HG03558 (cell line): ENCODE measurements around the gene SELENOW.
"Not testable (repeated sequence)": the region's sequence is repeated elsewhere in the genome, so short reads cannot be mapped to it uniquely, and the experiment has no call there.

ENCODE experiments used
- ATAC-seq: cut with Tn5 transposase; IDR thresholded peaks from one replicate; pipeline ENCODE4 v1.9.1; 2021; ENCODE audit warnings: moderate number of reproducible peaks; ENCODE audit not compliant: unreplicated experiment; ENCODE audit errors: extremely low read depth

SELENOW gene

GRCh38 chr19:47813304-47813994 lies 34.9 kb downstream of the SELENOW start:
- no peak for ATAC-seq

DNA sequence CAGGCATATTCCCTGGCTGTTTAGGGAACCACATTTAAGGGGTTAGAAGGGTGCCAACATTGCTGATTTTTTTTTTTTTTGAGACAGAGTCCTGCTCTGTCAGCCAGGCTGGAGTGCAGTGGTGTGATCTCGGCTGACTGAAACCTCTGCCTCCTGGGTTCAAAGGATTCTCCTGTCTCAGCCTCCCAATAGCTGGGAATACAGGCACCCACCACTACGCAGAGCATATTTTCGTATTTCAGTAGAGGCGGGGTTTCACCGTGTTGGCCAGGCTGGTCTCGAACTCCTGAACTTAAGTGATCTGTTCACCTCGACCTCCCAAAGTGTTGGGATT lies 35.5 kb downstream of the SELENOW start:
- no peak for ATAC-seq

- not testable (repeated sequence) for ATAC-seq
Measured at GRCh38 chr19:47816270-47816669, 37.8 kb downstream of the SELENOW start.

GRCh38 chr19:47818221-47818620 lies 39.7 kb downstream of the SELENOW start:
- not testable (repeated sequence) for ATAC-seq

DNA sequence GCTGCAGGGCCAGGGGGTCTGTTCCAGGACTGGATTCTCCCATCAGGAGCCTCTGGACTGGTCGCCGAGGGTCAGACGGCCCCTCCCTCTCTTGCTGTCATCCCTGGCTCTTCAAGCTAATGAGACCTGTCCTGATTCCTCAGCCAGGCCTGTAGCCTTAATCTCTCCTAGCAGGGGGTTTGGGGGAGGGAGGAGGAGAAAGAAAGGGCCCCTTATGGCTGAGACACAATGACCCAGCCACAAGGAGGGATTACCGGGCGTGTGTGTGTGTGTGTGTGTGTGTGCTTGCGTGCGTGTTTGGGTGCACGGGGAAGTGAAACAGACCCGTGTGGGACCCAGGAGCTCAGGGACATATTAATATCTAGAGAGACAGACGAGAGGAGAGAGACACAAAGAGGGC lies 41.4 kb downstream of the SELENOW start:
- ATAC-seq, result no peak

DNA sequence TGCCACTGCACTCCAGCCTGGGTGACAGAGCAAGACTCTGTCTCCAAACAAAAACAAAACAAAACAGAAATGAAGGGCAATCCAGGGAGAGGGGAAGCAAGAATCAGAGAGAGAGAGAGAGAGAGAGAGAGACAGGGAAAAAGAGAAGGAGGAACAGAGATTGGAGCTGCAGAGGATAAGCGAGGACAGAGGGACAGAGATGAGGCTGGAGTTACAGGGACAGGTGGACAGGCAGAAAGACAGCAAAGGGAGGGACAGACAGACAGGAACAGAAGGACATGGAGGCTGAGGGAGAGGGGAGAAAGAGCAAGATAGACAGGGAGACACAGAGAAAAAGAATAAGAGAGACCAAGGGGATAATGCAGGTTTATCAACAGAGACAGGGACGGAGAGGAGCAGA lies 41.9 kb downstream of the SELENOW start:
- no peak for ATAC-seq

GRCh38 chr19:47821460-47822020 lies 43.0 kb downstream of the SELENOW start, which contains the start of gene CRX:
Gene CRX (plus strand): TSS chr19:47821937. CDS start chr19:47834444, 12,507 bp downstream.
- ATAC-seq, result no peak

DNA sequence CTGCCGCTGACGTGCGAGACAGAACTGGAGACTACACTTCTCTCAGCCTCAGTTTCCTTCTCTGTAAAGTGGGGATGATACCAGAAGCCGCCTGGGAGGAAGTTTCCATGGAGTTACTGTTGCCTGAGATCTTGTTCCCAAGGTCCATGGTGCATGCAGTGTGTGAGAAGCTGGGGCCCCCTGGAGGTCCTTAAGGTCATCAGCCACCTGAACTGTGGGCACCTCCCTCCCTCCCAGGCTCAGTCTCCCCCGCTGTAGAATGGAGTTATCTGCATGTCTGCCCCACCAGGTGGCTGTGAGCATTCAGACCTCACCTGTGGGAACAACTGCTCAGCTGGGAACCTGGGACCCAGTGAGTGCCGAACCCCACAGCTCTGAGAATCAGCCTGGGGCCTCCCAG lies 45.9 kb downstream of the SELENOW start:
- no peak for ATAC-seq

DNA sequence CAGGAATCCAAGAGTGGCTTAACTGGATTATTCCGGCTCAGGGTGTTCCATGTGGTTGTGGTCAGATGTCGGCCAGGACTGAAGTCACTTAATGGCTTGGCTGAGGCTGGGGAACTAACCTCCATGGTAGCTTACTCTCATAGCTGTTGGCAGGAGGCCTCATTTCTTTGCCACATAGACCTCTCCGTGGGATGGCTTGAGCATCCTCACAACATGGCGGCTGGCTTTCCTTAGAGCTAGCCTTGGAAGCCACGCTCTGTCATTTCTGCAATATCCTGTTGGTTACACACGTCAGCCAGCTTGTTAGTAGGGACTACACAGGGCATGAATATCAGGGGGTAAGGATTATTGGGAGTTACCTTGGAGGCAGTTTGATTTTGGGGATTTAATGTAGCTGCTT lies 48.3 kb downstream of the SELENOW start:
- ATAC-seq, result no peak

DNA sequence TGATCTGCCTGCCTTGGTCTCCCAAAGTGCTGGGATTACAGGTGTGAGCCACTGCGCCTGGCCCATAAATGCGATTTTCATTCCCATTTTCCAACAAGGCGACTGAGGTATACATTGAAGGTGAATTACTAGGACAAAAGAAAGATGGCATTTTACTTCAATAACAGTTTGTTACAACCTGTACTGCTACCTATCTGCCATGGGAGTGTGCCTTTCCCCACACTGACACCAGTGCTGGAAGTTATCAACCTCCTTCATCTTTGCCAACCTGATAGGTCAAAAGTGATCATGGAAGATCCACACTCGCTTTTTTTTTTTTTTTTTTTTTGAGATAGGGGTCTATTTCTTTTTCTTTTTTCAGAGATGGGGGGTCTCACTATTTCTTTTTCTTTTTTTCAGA lies 54.2 kb downstream of the SELENOW start:
- no peak for ATAC-seq
